GM13976 (cell line): ENCODE measurements around the gene CATSPER3.

ENCODE experiments used
- DNase-seq: peaks from one replicate; pipeline ENCODE4 v3.0.0; 2012; ENCODE audit warnings: low spot score
- in situ Hi-C: fragments of 300-500 bp; cut with MboI; formaldehyde crosslinking; loops from one replicate; pipeline ENCODE4 v1.12.0; 2022; ENCODE audit warnings: low sequenced_read_pairs, mixed read lengths, inconsistent platforms; ENCODE audit not compliant: unreplicated experiment
- TF ChIP-seq, protein P1 (sequence below): IDR thresholded peaks from 2 replicates; pipeline ENCODE4 v1.5.1; 2012; ENCODE audit warnings: borderline replicate concordance, mild to moderate bottlenecking; ENCODE audit not compliant: insufficient read depth; ENCODE audit errors: extremely low read depth, missing control alignments, control extremely low read depth

Gene CATSPER3

GRCh38 chr5:135053989-135054388 lies 86.3 kb downstream of the CATSPER3 start:
- in situ Hi-C loops, result no loop called here
- DNase-seq, result no peak
- TF ChIP-seq, protein P1, sequence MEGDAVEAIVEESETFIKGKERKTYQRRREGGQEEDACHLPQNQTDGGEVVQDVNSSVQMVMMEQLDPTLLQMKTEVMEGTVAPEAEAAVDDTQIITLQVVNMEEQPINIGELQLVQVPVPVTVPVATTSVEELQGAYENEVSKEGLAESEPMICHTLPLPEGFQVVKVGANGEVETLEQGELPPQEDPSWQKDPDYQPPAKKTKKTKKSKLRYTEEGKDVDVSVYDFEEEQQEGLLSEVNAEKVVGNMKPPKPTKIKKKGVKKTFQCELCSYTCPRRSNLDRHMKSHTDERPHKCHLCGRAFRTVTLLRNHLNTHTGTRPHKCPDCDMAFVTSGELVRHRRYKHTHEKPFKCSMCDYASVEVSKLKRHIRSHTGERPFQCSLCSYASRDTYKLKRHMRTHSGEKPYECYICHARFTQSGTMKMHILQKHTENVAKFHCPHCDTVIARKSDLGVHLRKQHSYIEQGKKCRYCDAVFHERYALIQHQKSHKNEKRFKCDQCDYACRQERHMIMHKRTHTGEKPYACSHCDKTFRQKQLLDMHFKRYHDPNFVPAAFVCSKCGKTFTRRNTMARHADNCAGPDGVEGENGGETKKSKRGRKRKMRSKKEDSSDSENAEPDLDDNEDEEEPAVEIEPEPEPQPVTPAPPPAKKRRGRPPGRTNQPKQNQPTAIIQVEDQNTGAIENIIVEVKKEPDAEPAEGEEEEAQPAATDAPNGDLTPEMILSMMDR, result no peak

DNA sequence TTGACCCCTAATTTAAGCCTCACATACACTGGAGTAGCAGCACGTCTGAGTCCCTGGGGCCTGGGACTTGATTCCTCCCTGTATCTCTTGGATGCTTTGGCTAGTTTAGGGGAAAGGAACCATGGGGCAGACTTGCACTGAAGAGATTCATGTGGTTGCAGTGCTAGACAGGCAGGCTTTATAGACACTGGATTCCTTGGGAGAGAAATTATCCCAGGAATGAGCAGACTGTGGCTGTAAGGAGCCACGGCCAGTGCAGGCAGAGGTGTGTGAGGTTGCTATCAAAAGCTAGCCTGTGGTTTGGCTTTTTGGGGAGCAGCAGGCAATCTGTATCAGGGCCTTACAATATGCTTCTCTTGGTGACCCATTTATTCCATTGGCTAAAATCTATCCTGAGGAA lies 86.8 kb downstream of the CATSPER3 start:
- in situ Hi-C loops, result no loop called here
- TF ChIP-seq, protein P1, result no peak
- no peak for DNase-seq

GRCh38 chr5:135055396-135055795 lies 87.7 kb downstream of the CATSPER3 start:
- in situ Hi-C loops, result no loop called here
- TF ChIP-seq, protein P1, result no peak
- no peak for DNase-seq

DNA sequence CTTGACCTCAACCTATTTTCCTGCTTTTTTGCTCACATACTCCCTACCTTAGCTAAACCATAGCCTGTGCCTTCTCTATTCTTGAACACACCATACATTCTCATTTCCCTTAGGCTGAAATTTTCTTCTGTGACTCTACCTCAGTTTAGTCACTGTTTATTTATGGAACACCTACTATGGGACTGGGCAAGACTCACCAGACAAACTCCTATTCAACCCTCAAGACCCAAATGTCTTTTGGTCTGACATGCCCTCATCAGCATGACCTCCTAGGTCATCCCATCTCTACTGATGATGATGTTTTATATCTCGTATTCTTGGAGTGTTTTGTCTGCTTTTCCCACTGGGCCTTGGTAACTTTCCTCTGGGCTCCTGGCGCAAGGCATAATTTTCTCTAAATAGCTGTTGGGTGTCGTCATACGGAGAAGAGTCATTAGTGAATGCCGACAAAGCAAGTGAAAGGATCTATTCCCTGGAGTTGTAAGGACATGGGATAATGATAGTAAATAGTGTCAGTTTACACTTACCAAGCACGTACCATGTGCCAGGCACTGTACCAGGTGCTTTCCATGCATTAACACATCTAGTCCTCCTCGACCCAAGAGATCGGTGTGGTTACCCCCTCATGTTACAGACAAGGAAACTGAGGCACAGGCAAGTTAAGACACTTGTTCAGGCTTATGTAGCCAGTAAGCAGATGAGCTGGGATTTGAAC lies 88.8 kb downstream of the CATSPER3 start:
- in situ Hi-C loops, result no loop called here
- DNase-seq, result no peak

GRCh38 chr5:135057233-135057632 lies 89.5 kb downstream of the CATSPER3 start:
- TF ChIP-seq, protein P1, result no peak
- in situ Hi-C loops, result no loop called here
- no peak for DNase-seq

More for the DNA sequence above, 88.8 kb downstream of the CATSPER3 start:
- TF ChIP-seq, protein P1, result no peak

DNA sequence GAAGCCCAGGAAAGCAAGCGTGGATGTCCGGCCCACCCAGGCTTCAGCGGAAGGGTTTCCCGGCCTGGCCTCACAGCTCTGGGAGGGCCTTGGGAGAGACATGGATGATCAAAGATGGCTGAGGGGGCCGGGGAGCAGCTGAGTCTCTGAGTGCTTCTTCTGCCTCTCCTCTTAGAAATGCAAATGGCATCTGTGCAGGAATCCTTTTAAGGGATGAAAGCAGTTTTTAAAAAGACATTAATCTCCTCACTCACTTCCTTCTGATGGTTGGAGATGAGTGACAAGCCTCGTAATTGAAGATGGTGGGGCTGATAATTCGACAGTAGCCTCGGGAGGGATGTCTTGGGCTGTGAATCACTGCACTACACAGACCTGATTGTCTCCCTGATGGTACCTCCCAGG lies 90.6 kb downstream of the CATSPER3 start:
- in situ Hi-C loops, result no loop called here
- TF ChIP-seq, protein P1, result no peak
- no peak for DNase-seq
